LNCAP (cell line): ENCODE measurements around the gene ALG12.

Experiments
- CTCF ChIP-seq: fragments of 450-650 bp; IDR thresholded peaks from 2 replicates; pipeline ENCODE4 v1.5.1; 2017; ENCODE audit warnings: mild to moderate bottlenecking

The ALG12 gene

GRCh38 chr22:49943771-49944398, 25.6 kb upstream of the ALG12 start:
- no peak for TF ChIP-seq CTCF

- no peak for TF ChIP-seq CTCF
Measured at GRCh38 chr22:49943405-49943765, 25.1 kb upstream of the ALG12 start.

- no peak for TF ChIP-seq CTCF
Measured at GRCh38 chr22:49942565-49943404, 24.5 kb upstream of the ALG12 start.

GRCh38 chr22:49941507-49942316, 23.5 kb upstream of the ALG12 start:
- no peak for TF ChIP-seq CTCF

- no peak for TF ChIP-seq CTCF
Measured at GRCh38 chr22:49938565-49939136, 20.4 kb upstream of the ALG12 start.

GRCh38 chr22:49937758-49938564, 19.7 kb upstream of the ALG12 start:
- no peak for TF ChIP-seq CTCF
